Stomach smooth muscle (tissue), 2 donors: ENCODE results near the gene CNTNAP3B.
"Not testable (repeated sequence)": the region's sequence is repeated elsewhere in the genome, so short reads cannot be mapped to it uniquely, and the experiment has no call there.

Experiments used
- H3K27ac ChIP-seq: one replicate; pipeline ENCODE4 v1.7.0; 2013; ENCODE audit warnings: mild to moderate bottlenecking, low read length, inconsistent platforms
- H3K27me3 ChIP-seq, 2 donors: one replicate each; pipeline ENCODE4 v1.7.0; 2013; ENCODE audit warnings: low read length in 2 of 2; ENCODE audit not compliant: insufficient read depth in 2 of 2, control insufficient read depth in 1 of 2
- H3K36me3 ChIP-seq, 2 donors: one replicate each; pipeline ENCODE4 v1.7.0; 2013; ENCODE audit warnings: low read length in 2 of 2; ENCODE audit not compliant: control insufficient read depth in 2 of 2, insufficient read depth in 2 of 2
- H3K4me1 ChIP-seq: one replicate; pipeline ENCODE4 v1.7.0; 2013; ENCODE audit warnings: low read length; ENCODE audit not compliant: control insufficient read depth, insufficient read depth
- H3K4me3 ChIP-seq, 2 donors: one replicate each; pipeline ENCODE4 v1.7.0; 2013; ENCODE audit warnings: low read length in 2 of 2
- H3K9ac ChIP-seq, 2 donors: one replicate each; pipeline ENCODE4 v1.7.0; 2013; ENCODE audit warnings: low read length in 2 of 2, mild to moderate bottlenecking in 1 of 2
- H3K9me3 ChIP-seq, 2 donors: one replicate each; pipeline ENCODE4 v1.7.0; 2013; ENCODE audit warnings: low read length in 2 of 2; ENCODE audit not compliant: control insufficient read depth in 2 of 2
- donor health status: healthy.
- donor health status: Pancreatic carcinoma.

CNTNAP3B gene

DNA sequence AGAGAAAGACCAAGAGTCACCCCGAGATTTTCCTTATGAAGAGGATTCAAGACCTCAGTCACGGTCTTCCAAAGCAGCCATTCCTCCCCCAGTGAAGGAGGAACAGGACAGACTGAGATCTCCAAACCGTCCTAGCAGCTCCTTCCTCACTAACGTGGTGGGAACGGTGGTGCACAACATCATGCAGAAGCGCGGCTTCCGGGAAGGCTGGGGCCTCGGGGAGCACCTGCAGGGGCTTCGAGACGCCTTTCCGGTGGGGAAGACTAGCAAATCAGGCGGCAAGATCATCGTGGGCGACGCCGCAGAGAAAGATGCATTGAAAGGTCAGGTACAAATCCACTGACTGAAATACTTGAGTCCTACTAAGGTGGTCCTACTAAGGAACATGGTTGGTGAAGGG is 154.3 kb downstream of the CNTNAP3B start:
- not testable (repeated sequence) for H3K4me1 ChIP-seq, H3K9me3 ChIP-seq

DNA sequence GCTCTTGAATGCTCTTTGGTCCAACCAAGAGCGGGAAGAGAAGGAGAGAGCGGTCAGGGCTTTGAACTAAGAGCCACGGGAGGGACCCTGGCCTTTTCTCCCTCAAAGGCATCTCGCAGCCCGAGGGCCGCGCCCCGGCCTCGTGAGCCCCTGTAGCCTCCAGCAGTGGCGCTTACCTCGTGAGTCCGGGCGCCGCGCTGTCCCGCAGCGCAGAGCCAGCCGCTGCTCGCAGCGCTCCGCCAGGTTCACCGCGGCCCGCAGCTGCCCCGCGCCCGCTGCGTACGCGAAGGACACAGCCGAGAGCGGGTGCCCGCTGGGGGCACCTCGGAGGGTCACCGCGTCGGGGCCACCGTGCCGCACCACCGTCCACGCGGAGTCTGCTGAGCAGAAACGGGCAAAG is 176.2 kb downstream of the CNTNAP3B start:
- H3K27me3 ChIP-seq, H3K36me3 ChIP-seq, H3K9ac ChIP-seq: not testable (repeated sequence)

More for the DNA sequence above, 154.3 kb downstream of the CNTNAP3B start:
- not testable (repeated sequence) for H3K27ac ChIP-seq, H3K4me3 ChIP-seq, H3K36me3 ChIP-seq, H3K9ac ChIP-seq, H3K27me3 ChIP-seq

DNA sequence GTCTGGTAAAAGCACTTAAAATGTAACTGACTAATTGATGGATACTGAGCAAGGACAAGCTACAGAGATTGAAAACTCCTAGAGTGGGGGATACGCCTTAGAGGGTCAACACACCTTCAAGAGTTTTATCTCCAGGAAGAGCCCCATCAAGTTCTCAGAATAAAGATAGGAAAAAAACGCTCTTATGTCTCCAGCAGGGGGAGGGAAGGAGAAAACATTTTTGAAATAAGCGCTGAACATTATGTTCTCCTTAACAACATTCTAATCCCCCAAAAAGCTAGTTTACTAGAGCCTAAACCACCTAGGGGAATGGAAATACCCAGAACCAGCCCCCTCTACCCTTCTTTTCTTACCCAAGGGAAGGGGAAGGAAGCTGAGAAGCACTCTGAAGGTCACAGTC is 187.5 kb downstream of the CNTNAP3B start:
- H3K27ac ChIP-seq, H3K4me1 ChIP-seq, H3K4me3 ChIP-seq, H3K9me3 ChIP-seq, H3K27me3 ChIP-seq, H3K9ac ChIP-seq, H3K36me3 ChIP-seq: not testable (repeated sequence)

More for the DNA sequence above, 176.2 kb downstream of the CNTNAP3B start:
- H3K9me3 ChIP-seq, H3K4me3 ChIP-seq, H3K27ac ChIP-seq, H3K4me1 ChIP-seq: not testable (repeated sequence)

DNA sequence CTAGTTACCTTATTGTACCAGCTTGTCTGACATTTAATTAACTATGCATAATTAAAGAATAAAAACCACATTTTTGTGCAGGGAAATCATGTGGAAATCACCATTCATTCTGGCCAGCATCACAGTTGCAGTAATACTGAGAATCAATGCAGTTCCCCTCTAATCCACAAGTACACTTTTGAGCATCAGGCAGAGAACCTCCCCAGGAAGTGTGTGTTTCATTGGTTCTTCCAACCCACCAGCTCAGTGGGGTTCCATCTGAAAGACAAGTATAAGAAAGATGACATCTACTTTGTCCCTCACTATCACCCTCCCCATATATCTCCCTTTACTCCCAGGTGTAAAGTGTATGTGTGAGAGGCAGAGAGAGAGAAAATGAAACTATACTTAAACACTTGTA is 191.1 kb downstream of the CNTNAP3B start:
- H3K36me3 ChIP-seq, H3K27ac ChIP-seq, H3K4me1 ChIP-seq, H3K9ac ChIP-seq, H3K9me3 ChIP-seq, H3K4me3 ChIP-seq, H3K27me3 ChIP-seq: not testable (repeated sequence)

DNA sequence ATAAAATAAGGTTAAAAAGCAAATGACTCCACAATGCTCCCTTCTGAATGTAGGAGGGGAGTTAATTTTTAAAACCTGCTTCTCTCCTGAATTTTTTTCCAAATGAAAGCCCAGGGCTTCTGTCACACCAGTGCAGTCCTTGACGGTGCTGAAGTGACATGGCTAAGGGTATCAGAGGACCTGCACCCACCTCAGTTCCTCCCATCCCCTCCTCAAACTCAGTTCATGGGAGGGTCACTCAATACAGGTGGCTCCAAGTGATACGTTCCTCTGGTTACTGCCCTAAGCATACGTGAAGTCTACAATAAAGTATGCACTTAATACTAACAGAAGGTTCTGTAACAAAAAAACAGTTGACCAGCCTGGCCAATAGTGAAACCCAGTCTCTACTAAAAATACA is 193.5 kb downstream of the CNTNAP3B start:
- H3K4me1 ChIP-seq, H3K36me3 ChIP-seq, H3K9me3 ChIP-seq, H3K4me3 ChIP-seq, H3K27ac ChIP-seq, H3K9ac ChIP-seq, H3K27me3 ChIP-seq: not testable (repeated sequence)

DNA sequence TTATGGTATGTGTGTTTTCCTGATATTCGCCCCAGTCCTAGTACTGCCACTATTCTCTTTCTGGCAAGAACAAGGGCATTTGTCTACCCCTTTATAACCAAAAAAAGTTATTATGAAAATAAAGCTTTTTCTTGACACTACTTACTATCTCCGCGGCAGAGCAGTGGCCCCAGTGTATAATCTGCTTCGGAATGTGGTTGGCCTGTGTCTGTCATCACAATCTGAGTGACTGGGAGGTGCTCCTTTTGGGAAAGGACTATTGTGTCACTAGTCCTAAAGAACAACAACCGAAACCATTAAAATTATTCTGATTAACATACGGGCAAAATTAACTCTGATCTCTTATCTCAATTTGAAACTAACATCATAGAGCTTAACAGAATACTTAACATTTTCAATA is 200.1 kb downstream of the CNTNAP3B start:
- not testable (repeated sequence) for H3K9me3 ChIP-seq, H3K4me3 ChIP-seq, H3K9ac ChIP-seq, H3K27ac ChIP-seq, H3K36me3 ChIP-seq, H3K4me1 ChIP-seq, H3K27me3 ChIP-seq

DNA sequence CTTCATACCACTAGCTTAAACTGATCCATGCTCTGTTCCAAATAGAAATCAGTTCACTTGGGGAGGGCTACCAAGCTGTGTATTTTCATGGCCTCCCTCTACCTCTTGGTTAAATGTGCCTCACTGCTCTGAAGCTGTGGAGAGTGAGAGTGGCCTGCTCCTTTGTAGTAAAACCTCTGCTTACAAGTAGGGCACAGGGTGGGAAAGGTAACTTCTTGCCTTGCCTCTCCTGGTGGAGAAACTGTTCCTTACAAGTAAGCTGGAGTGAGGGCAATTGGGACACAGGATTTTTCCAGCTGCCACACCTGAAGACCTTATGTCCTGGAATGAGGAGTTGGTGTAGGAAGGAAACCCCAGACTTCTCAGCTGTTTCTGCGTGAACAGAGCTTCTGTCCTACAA is 211.9 kb downstream of the CNTNAP3B start:
- H3K9me3 ChIP-seq, H3K4me1 ChIP-seq, H3K9ac ChIP-seq, H3K27me3 ChIP-seq, H3K4me3 ChIP-seq, H3K36me3 ChIP-seq, H3K27ac ChIP-seq: not testable (repeated sequence)

DNA sequence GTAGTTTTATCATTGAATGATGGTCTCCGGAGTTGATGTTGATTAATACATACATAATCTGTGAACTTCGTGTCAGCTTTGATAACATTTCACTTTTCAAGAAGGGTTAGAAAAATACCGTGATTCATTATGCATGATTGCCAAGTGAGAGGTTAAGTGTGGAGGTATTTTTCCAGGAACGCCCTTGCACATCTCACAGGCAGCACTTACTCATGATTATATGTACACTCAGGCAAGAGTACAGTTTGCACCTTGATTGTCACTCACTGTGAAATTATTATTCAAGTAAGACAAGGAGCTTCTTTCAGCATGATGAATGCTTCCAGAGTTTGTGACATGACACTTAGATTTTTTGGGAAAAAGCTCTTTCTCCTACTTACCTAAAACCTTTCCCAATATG is 223.7 kb downstream of the CNTNAP3B start:
- H3K4me3 ChIP-seq, H3K27ac ChIP-seq, H3K9me3 ChIP-seq, H3K9ac ChIP-seq, H3K4me1 ChIP-seq, H3K27me3 ChIP-seq, H3K36me3 ChIP-seq: not testable (repeated sequence)

DNA sequence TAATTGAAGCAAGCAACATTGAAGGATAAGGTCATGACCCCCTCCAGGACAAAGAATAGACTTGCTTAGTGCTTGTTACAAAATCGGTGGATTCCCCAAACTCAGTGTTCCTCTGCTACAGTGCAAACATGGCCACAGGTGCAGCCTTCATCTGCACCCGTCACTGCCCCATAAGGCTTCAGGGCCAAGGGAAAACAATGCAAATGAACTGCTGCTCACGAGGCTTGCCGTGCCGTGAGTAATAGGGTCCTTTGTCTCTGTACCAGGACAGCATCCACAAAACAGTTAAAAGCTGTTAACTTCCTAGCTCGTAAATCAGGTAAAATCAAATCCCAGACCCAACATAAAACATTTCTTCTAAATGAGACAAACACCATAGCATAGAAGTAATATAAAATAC is 226.5 kb downstream of the CNTNAP3B start:
- not testable (repeated sequence) for H3K27me3 ChIP-seq, H3K9ac ChIP-seq, H3K9me3 ChIP-seq, H3K4me3 ChIP-seq, H3K4me1 ChIP-seq, H3K36me3 ChIP-seq, H3K27ac ChIP-seq

DNA sequence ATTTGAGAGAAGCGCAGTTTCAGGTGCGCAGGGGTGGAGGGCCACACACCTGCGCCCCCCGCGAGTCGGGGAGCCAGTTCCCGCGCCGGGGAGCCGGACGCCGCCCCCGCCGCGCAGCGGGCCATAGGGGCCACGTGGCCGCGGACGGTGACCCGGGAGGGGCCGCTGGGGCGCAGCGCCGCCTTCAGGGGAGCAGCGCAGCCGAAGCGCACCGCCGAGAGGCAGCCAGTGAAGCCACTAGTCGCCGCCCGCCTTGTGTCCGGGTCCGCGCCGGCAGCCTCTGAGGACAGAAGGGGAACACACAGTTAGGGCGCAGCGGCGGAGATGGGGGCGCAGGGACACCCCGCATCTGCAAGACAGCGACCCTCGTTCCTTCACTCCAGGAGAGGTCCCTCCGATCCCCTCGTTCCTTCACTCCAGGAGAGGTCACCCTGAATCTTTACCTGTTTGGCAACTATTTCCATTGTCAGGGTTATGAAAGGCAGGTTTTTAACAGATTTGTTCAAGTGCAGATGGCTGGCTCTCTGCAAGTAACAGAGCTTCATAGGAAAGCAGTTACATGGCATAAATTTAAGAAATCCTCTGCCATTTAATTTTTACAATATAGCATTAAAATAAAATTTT is 230.4 kb downstream of the CNTNAP3B start:
- not testable (repeated sequence) for H3K4me1 ChIP-seq, H3K9me3 ChIP-seq, H3K4me3 ChIP-seq, H3K27me3 ChIP-seq, H3K9ac ChIP-seq, H3K27ac ChIP-seq, H3K36me3 ChIP-seq

DNA sequence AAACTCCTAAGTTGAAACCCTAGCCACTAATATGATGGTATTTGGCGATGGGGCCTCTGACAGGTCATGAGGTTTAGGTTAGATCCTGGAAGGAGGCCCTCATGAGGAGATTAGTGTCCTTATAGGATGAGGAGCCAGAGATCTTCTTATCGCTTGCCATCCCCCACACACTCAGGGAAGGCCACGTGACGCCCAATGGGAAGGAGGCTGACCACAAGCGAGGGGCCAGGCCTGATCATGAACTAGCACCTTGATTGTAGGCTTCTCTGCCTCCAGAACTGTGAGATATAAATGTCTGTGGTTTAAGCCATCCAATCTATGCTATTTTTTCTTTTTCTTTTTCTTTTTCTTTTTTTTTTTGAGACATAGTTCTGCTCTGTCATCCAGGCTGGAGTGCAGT is 254.7 kb downstream of the CNTNAP3B start:
- not testable (repeated sequence) for H3K9ac ChIP-seq, H3K36me3 ChIP-seq, H3K4me3 ChIP-seq

DNA sequence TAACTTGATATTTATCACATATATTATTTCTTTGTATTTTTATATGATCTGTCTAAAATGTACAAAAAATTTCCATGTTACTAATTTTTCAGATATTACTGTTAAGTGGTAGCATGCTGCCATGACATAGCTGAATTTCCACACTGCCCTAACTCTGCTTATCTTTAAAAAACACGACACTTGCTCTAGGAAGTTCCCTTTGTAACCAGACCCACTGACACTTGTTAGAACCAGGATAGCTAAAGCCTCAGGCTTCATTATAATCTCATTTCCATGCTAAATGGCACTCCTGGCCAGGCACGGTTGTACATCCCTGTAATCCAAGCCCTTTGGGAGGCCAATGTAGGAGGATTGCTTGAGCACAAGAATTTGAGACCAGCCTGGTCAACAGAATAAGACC is 273.8 kb downstream of the CNTNAP3B start:
- H3K9me3 ChIP-seq, H3K27ac ChIP-seq, H3K4me3 ChIP-seq, H3K36me3 ChIP-seq, H3K27me3 ChIP-seq, H3K4me1 ChIP-seq, H3K9ac ChIP-seq: not testable (repeated sequence)

More for the DNA sequence above, 254.7 kb downstream of the CNTNAP3B start:
- H3K4me1 ChIP-seq, H3K27ac ChIP-seq, H3K9me3 ChIP-seq, H3K27me3 ChIP-seq: not testable (repeated sequence)
